GM18909 (cell line): ENCODE measurements around the gene KBTBD12.

Experiments used
- ATAC-seq: cut with Tn5 transposase; IDR thresholded peaks from one replicate; pipeline ENCODE4 v1.9.1; 2021; ENCODE audit warnings: mild to moderate bottlenecking; ENCODE audit not compliant: unreplicated experiment, poor library complexity

The KBTBD12 gene

GRCh38 chr3:127984241-127984975 lies 69.4 kb downstream of the KBTBD12 start:
- ATAC-seq, result no peak

GRCh38 chr3:127985216-127985615 lies 70.2 kb downstream of the KBTBD12 start:
- no peak for ATAC-seq

- ATAC-seq, result no peak
These were observed 70.7 kb downstream of the KBTBD12 start for GRCh38 chr3:127985655-127986225.

- no peak for ATAC-seq
These were observed 71.8 kb downstream of the KBTBD12 start for GRCh38 chr3:127986803-127987202.

GRCh38 chr3:127987309-127987995 lies 72.4 kb downstream of the KBTBD12 start:
- ATAC-seq, result no peak

GRCh38 chr3:127988770-127989557 lies 73.9 kb downstream of the KBTBD12 start:
- ATAC-seq, result no peak

GRCh38 chr3:127990051-127990450 lies 75.0 kb downstream of the KBTBD12 start:
- ATAC-seq, result no peak

- no peak for ATAC-seq
These were observed 75.4 kb downstream of the KBTBD12 start for GRCh38 chr3:127990461-127990860.

- ATAC-seq, result no peak
These were observed 76.2 kb downstream of the KBTBD12 start for GRCh38 chr3:127991251-127991650.

GRCh38 chr3:127991681-127992080 lies 76.6 kb downstream of the KBTBD12 start:
- no peak for ATAC-seq

- ATAC-seq, result no peak
These were observed 77.1 kb downstream of the KBTBD12 start for GRCh38 chr3:127992127-127992526.

- ATAC-seq, result no peak
These were observed 79.0 kb downstream of the KBTBD12 start for GRCh38 chr3:127994011-127994410.

- no peak for ATAC-seq
These were observed 82.0 kb downstream of the KBTBD12 start for GRCh38 chr3:127997016-127997415.

- ATAC-seq, result no peak
These were observed 82.9 kb downstream of the KBTBD12 start for GRCh38 chr3:127997961-127998360.

- no peak for ATAC-seq
These were observed 83.6 kb downstream of the KBTBD12 start for GRCh38 chr3:127998596-127998995.

GRCh38 chr3:127999509-128000106 lies 84.6 kb downstream of the KBTBD12 start:
- no peak for ATAC-seq

GRCh38 chr3:128001576-128001975 lies 86.5 kb downstream of the KBTBD12 start:
- no peak for ATAC-seq

GRCh38 chr3:128004661-128005060 lies 89.6 kb downstream of the KBTBD12 start:
- ATAC-seq, result no peak

GRCh38 chr3:128006061-128007032 lies 91.3 kb downstream of the KBTBD12 start:
- no peak for ATAC-seq
